Measurements from ENCODE around the gene RNF31. TPM values are rescaled to one million over a fixed set of nuclear protein-coding genes. Genes with fewer than 3 reads are reported as not detected.

The RNF31 gene
- total RNA-seq, 1 donor from 2014 or later, result 88.2 TPM

GRCh38 chr14:24108336-24108874 is 38.9 kb upstream of the RNF31 start:
- Mint-ChIP-seq H3K4me1 (ENCODE audit: low read depth, unreplicated experiment) (peaks cover 2% of the 10 kb centered on the region), H3K4me3 (ENCODE audit: unreplicated experiment) (no peak overlapping the region), H3K9me3 (ENCODE audit: unreplicated experiment) (no peaks in the 10 kb centered on the region), H3K36me3 (ENCODE audit: unreplicated experiment) (peaks cover 12% of the 10 kb centered on the region), H3K27ac (ENCODE audit: unreplicated experiment) (peak overlapping the region; percentile 75), H3K27me3 (ENCODE audit: unreplicated experiment) (peaks cover 2% of the 10 kb centered on the region)
- TF ChIP-seq CTCF (IDR thresholded peaks at IDR 0.05; ENCODE audit: partially characterized antibody, unreplicated experiment), result no peak
- no peak for DNase-seq

- no peak overlapping the region for H3K27ac Mint-ChIP-seq (ENCODE audit: unreplicated experiment)
Measured at GRCh38 chr14:24110060-24110459, 37.2 kb upstream of the RNF31 start.

GRCh38 chr14:24110523-24110922 is 36.8 kb upstream of the RNF31 start:
- H3K36me3 Mint-ChIP-seq (ENCODE audit: unreplicated experiment), result no peaks in the 10 kb centered on the region
- H3K27me3 Mint-ChIP-seq (ENCODE audit: unreplicated experiment), result peaks cover 4% of the 10 kb centered on the region
- no peak overlapping the region for H3K27ac Mint-ChIP-seq (ENCODE audit: unreplicated experiment)
- no peak for DNase-seq
- peaks cover 9% of the 10 kb centered on the region for H3K9me3 Mint-ChIP-seq (ENCODE audit: unreplicated experiment)
- H3K4me1 Mint-ChIP-seq (ENCODE audit: low read depth, unreplicated experiment), result peaks cover 5% of the 10 kb centered on the region
- TF ChIP-seq CTCF (IDR thresholded peaks at IDR 0.05; ENCODE audit: partially characterized antibody, unreplicated experiment), result no peak
- H3K4me3 Mint-ChIP-seq (ENCODE audit: unreplicated experiment), result no peak overlapping the region

More at GRCh38 chr14:24110060-24110459, 37.2 kb upstream of the RNF31 start:
- Mint-ChIP-seq H3K4me3 (ENCODE audit: unreplicated experiment) (no peak overlapping the region), H3K4me1 (ENCODE audit: low read depth, unreplicated experiment) (peaks cover 2% of the 10 kb centered on the region), H3K9me3 (ENCODE audit: unreplicated experiment) (peaks cover 7% of the 10 kb centered on the region), H3K36me3 (ENCODE audit: unreplicated experiment) (peaks cover 2% of the 10 kb centered on the region), H3K27me3 (ENCODE audit: unreplicated experiment) (peaks cover 4% of the 10 kb centered on the region)
- no peak for TF ChIP-seq CTCF (IDR thresholded peaks at IDR 0.05; ENCODE audit: partially characterized antibody, unreplicated experiment)
- no peak for DNase-seq

GRCh38 chr14:24113379-24113800 is 33.9 kb upstream of the RNF31 start:
- Mint-ChIP-seq H3K27me3 (ENCODE audit: unreplicated experiment) (peaks cover 4% of the 10 kb centered on the region), H3K27ac (ENCODE audit: unreplicated experiment) (peak overlapping the region; percentile 98), H3K9me3 (ENCODE audit: unreplicated experiment) (peaks cover 9% of the 10 kb centered on the region), H3K4me3 (ENCODE audit: unreplicated experiment) (peak overlapping the region; percentile 97), H3K4me1 (ENCODE audit: low read depth, unreplicated experiment) (peaks cover 12% of the 10 kb centered on the region), H3K36me3 (ENCODE audit: unreplicated experiment) (peaks cover under 1% of the 10 kb centered on the region)
- DNase-seq, result no peak
- no peak for TF ChIP-seq CTCF (IDR thresholded peaks at IDR 0.05; ENCODE audit: partially characterized antibody, unreplicated experiment)

- TF ChIP-seq CTCF (IDR thresholded peaks at IDR 0.05; ENCODE audit: partially characterized antibody, unreplicated experiment), result no peak
- peak overlapping the region; percentile 98 for H3K27ac Mint-ChIP-seq (ENCODE audit: unreplicated experiment)
Measured at GRCh38 chr14:24113801-24114531, 33.3 kb upstream of the RNF31 start.

More at GRCh38 chr14:24113801-24114531, 33.3 kb upstream of the RNF31 start:
- DNase-seq, result peak; percentile 85
- Mint-ChIP-seq H3K27me3 (ENCODE audit: unreplicated experiment) (peaks cover 6% of the 10 kb centered on the region), H3K9me3 (ENCODE audit: unreplicated experiment) (peaks cover 11% of the 10 kb centered on the region), H3K4me3 (ENCODE audit: unreplicated experiment) (peak overlapping the region; percentile 97), H3K4me1 (ENCODE audit: low read depth, unreplicated experiment) (peaks cover 10% of the 10 kb centered on the region), H3K36me3 (ENCODE audit: unreplicated experiment) (peaks cover 5% of the 10 kb centered on the region)

Measured in glutamatergic neuron (in vitro differentiated cells).